NCI-H146 (cell line): ENCODE measurements around the gene TP53TG5.
"Not testable (repeated sequence)": the region's sequence is repeated elsewhere in the genome, so short reads cannot be mapped to it uniquely, and the experiment has no call there.

Source experiments
- DNase-seq: peaks from one replicate; lab custom pipeline; 2025; lab: John Stamatoyannopoulos, UW

Gene TP53TG5

DNA sequence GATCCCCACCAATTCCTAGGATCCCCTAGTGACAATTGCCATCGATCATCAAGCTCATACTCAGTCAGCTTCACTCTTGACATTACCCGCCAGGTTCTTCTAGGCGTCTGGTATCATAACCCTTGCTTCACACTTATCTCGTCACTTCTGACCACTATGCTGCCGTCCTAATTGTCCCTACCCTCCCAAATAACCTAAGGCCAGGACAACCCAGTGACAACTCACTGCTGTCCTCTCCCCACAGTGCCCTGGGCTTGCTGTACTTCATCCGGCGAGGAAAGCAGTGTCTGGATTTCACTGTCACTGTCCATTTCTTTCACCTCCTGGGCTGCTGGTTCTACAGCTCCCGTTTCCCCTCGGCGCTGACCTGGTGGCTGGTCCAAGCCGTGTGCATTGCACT is 11.5 kb downstream of the TP53TG5 start:
- no peak for DNase-seq

DNA sequence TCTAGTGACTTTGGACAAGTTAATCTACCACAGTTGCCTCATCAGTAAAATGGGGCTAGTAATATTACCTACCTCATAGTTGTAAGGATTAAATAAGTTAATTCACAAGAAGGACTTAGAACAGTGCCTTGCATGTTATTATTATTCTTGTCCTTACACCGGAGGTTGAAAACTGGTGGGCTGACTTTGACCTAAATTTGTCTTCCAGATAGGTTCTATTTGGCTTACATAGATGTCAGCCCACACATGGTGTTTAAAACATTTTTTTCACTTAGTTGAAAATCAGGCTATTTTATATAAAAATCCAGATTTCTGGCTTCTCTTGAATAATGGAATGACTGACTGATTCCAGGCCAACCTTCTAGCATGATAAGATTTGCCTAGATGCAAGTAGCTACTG is 11.9 kb downstream of the TP53TG5 start:
- no peak for DNase-seq

DNA sequence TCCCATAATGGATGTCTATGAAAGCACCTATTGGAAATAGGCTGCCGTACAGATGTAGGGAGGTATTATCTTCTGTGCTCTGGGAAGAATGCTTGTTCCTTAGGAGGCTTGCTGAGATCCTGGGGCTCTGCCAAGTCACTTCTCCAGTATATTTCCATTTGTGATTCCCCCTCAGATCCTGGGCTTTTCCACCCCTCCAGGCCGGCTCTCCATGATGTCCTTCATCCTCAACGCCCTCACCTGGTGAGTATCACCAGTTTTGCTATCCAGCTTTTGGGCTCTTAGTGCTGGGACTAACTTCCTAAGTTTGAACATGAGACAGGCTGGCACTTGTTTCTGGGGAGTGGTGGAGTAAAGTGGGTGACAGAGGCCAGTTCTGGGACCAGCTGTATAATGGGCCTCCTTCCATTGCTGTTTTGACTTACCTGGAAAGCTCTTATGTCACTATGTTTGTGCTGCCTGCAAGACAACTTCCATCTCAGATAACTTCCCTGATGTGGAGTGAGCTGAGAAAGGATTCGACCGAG is 12.6 kb downstream of the TP53TG5 start:
- no peak for DNase-seq

DNA sequence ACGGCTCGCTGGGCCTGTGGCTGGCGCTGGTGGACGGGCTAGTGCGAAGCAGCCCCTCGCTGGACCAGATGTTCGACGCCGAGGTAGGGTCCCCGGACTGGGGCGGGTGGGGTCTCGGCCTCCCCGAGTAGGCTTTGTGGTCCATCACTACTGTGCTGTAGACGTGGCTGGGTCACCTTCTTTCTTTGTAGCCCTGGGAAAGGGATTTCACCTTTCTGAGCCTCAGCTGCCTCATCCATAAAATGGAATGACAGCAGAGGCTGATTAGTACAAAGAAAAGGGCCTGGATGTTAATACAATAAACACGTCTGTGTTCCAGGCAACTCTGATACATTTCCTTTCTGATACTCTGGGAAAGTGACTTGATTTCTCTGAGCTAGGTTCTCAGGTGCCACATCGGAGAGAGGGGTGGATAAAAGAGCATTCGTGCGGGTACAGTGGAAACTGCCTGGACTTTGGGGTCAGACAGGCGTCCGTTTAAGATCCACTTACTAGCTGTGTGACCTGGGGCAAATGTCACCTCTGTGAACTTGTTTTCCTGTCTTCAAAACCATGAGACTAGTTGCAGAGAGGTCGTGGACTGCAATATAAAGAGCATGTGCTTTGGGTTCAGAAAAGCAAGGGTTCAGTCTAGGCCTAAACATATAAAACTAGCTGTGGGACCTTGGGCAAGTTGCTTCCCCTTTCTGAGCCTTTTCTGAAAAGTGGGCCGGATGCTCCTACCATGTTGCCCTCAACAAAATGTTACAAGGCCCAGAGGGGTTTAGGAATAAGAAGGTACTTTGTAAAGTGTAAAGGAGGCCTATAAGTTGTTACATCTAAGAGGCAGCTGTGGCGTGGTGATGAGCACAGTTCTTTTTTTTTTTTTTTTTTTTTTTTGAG is 14.3 kb downstream of the TP53TG5 start:
- DNase-seq, result no peak

DNA sequence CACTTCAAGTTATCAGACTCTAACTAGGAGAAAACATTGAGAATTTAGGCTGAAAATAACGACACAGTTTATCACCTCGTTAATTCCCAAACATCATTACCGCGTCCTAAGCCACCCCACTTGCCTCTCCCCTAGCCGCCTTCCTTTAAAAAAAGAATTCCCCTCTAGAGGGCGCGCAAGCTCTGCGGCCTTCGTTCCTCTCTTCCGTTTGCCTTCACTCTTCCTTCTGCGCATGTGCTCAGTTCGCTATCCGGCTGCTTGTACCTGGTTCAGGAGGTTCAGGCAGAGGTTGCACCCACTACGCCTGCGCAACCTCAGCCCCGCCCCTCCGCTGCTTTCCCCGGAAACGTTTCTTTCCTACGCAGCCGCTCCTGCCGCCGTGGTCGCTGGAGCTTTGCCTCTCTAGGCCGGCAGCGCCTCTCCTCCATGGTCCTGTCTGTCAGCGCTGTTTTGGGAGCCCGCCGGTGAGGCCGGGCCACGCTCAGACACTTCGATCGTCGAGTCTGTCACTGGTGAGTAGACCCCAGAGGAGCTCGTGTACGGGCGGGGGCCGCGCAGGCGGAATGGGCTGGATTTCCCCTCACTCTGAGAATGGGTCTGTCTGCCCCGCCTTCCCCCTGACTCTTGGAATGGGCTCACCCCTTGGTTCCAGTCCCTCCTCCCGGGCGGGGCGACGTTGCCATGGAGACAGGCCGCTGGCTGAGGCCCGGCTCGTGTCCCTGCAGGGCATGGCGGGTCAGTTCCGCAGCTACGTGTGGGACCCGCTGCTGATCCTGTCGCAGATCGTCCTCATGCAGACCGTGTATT is 15.1 kb downstream of the TP53TG5 start, which contains the start of gene SYS1:
TSS of gene SYS1 (plus strand) at position 353 of the 807 bp plus-strand sequence. CDS start at position 729, 376 bp downstream.
- peak; percentile 99 for DNase-seq

DNA sequence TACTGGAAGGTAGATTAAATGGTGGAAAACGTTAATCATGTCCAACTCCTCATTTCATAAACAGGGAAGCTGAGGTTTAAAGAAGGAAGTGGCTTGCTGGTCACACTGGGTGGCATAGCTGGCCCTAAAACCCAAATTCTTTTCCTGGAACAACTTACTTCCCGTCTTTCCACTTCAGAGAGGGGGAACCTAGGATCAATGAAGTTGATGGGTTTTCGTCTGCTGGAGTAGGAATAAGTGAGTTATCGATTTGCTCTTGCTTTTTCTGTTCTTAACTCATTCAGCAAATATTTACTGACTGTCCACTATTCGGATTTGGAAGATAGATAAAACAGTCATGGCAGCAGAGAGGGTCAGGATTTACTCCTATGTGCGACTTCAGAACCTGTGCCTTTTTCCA is 16.3 kb downstream of the TP53TG5 start:
- DNase-seq, result no peak

DNA sequence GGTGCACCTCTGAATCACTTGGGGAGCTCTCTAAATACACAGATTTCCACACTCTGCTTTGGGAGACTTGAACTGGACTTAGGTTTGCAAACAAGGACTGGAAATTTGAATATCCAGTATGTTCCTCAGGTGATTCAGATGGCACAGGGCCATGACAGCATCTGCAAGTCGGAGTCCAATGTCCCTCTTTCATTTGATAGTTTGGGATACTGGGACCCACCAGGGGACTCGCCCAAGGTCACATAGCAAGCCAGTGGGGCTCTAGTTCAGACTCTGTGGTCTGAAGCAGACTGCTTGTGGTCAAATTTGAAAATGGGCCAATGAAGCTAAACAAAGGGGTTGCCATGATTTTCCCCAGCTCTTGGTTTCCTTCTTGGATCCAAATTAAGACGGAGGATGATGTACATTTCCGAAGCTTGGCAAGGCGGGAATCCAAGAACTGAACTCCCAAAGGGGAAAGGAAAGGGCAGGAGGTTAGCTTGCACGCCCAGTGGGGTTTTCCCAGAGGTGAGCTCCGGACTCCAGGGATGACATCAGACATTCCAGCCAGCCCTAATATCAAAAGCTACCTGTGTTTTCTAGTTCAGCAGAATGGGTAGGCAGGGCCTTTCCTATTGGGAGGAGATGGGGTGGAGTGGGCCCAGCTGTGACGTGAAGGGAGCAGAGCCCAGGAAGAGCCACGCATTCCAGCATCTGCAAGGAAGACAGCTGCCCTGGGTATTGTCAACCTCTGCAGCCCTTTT is 18.5 kb downstream of the TP53TG5 start:
- no peak for DNase-seq

DNA sequence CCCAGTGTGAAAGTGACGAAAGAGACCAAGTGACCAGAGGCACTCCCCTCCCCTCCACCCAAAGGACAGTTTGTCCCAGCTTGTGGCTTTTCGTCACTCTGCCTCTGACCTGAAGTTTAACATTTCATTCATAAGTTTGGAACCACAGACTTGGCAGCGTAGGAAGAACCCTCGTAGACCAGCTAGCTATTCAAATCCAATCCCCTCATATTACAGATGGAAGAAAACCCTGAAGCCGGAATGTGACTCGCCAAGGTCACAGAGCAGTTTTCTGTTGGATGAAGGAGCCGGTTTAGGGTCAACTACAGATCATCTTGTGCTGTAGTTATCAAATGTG is 19.1 kb downstream of the TP53TG5 start:
- DNase-seq, result no peak

DNA sequence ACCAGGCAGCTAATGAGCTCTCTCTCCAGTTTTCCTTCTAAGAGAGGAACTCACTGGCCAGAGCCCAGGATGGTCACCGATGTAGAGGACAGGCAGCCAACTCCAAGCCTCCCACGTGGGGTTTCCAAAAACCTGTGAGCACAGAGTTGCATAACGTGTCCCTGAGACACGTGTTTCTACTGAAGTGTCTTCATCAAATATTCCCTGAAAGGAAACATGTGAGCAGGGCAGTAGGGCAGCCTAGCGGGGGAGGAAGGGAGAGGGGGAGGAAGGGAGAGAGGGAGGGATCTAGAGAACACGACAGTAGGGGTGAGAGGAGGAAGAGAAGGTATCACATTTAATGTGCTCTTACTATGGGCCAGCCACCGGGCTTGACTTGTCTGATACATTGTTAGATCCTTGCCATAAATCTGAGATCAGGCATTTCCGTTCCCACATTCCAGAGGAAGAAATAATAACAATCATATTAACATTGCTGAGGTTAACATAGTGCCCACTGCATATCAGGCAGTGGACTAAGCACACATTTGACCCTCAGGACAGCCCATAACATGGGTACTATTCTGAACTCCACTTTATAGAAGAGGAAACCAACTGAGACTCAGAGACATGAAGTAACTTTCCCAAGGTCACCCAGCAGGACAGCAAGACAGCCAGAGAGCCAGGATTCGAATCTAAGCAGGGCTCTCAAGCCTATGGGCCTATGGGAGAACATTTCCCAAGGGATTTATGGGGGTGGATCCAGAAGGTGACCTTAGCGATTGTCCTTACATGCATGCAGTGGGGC is 19.6 kb downstream of the TP53TG5 start:
- DNase-seq, result no peak

DNA sequence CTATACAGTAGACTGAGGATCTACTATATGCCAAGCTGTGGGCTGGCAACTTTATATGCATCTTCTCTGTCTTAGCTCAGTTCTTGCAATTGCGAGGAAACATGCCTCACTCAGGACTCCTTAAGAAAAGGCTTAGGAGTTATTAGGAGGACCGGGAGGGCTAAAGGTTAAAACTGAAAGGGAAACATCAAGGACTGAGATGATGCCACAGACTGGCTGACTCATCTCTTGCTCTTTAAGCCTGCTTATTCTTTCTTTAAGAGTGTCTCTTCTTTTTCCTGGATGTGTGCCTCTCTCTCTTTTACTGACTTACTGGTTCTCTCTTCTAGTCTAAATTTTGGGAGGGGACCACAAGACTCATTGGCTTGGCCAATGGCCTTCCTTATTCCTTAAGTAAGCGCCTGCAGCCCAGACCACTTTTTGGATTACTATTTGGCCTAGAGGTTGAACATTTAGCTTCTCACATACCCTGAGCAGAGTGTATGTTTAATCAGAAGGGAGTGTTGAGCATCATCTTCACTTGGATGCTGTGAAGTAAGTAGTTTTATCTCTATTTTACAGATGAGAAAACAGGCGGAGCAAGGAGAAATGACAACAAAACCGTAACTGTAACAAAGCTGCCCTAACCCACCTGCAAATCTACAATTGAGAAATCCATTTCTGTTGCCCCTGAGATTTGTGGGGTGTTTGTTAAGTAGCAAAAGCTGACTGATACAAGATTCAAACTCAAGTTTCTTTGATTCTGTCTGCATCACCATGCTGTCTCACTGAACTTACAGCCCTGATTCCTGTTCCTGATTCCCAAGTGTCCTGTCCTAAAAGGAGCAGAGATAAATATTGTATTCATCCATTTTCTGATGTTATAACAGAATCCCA is 22.7 kb downstream of the TP53TG5 start:
- DNase-seq, result no peak

DNA sequence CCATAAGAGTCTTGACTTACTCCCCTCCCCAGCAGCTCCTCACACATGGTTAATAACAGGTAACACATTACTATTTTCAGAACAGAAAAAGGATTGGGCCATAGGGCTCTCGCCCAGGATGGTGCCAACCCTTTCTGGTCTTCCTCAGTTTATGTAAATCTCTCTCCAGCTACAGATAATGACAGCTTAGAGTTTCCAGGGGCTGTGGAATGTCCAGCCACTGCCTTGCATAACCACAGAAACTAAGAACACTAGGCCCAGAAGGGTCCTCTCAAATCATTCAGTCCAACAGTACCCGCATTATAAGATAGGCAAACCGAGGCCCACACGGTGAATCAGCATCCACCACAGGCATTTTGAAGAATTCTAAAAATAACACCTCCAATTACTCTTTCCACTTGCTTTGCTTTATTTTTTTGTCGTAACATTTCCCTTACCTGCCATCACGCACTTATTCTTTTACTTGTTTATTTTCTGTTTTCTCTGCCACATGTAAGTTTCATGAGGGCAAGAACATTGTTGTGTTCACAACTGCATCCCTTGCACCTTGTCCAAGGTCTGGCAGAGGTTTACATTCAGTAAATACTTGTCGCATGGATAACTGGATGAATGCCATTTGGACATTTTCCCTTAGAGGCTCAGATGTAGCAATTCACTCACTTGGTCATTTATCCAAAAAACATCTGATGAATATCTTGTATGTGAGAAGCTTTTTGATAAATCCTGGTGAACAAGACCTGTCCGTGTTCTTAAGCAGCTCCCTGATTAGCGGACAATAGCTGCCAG is 23.5 kb downstream of the TP53TG5 start:
- DNase-seq, result no peak

DNA sequence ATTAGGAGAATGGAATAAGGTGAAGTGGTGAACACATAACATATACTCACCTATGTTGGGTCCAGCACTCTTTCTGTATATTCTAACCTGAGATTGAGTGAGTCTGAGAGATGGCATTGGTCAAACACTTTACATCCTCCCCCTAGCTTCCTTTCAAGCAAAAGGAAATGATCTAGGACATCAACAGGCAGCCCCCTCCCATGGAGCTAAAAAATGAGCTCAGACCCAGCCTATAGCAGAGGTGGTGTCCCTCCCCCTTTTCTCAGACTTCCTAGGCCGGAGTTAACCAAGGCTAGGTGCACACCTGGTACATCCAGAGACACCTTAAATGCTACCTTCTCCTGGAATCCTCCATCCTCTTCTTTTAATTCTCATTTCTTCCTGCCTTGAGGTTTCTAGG is 24.4 kb downstream of the TP53TG5 start:
- DNase-seq, result no peak

DNA sequence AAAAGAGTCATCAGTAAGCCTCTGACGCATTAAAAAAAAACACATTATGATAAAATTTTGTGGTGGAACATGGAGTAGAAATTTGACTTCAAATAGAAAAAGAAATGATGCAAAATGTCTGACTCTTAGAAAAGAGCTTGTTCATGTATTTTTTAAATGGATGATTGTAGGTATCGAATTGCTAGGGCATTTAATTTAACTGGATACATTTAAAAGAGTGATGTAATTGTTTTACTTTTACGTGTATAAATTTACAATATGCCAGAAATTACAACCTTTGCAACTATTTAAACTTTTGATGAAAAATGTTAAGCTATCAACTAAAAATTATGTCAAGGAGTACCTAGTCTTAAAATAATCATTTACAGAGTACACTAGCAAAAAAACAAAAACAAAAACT is 25.4 kb downstream of the TP53TG5 start:
- DNase-seq, result no peak

DNA sequence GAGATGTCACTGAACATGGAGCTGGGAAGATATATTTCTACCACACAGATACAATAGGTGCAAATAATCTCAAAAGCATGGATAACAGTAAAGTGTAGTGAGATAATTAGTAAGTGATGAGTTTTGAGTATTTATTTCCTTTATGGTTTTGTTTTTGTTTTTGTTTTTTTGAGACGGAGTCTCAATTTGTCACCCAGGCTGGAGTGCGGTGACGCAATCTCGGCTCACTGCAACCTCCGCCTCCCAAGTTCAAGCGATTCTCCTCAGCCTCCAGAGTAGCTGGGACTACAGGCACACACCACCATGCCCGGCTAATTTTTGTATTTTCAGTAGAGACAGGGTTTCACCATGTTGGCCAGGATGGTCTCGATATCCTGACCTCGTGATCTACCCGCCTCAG is 27.3 kb downstream of the TP53TG5 start:
- DNase-seq, result not testable (repeated sequence)

DNA sequence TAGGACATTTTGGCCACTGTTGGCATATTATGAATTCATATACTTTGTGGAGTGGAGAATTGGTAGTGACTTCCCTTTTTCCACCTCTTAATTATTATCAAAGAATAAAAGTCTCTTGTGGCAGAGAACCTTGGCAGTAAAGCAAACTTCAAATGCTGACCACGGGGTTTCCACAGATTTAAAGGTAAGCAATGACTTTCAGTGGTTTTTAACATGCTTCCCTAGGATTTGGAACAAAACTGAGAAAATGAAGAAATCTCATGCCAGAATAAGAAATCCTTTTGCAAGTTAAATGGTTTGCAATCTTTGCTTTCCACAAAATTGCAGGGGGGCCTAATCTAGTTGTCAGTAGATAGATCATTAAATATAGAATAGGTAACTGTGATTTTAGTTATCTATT is 27.9 kb downstream of the TP53TG5 start:
- no peak for DNase-seq

DNA sequence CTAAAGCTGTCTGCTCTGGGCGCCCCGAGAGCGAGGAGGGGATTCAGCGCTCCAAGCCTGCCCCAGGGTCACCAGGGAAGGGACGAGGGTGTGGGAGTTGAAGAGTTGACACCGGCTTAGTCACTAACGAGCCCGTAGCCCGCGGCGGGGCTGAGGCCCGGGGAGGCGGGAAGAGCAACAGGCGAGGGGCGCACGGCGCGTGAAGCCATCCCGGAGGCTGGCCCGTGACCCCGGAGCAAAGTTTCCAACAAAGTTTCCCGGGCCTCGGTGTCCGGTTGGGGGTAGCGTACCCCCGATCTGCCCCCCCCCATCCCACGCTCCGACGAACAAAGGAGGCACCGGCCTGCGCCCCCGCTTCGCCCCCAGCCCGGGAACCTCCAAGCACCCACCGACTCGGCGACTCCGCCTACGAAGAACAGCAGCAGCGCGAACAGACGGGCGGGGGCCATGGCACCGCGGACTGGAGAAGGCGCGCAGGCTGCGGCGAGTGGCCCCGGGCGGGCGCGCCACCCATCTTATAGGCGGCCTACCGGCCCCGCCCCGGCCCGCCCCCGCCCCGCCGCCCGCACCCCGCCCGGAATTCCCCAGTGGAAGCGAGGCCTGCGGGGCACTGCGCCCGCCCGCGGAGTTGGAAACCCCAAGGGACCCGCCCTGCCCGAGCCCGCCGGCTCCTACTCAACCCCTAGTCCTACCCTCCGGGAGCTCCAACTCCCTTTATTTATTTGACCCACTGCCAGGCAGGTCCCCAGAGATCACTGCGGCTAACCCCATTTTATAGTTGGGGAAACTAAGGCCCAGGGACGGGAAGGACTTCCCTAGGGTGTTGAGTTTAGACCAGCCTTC is 30.0 kb downstream of the TP53TG5 start, which contains the start of gene SDC4:
TSS of gene SDC4 (minus strand) at position 489 of the 843 bp plus-strand sequence. CDS start at position 449, 40 bp downstream.
- peak; percentile 74 for DNase-seq

DNA sequence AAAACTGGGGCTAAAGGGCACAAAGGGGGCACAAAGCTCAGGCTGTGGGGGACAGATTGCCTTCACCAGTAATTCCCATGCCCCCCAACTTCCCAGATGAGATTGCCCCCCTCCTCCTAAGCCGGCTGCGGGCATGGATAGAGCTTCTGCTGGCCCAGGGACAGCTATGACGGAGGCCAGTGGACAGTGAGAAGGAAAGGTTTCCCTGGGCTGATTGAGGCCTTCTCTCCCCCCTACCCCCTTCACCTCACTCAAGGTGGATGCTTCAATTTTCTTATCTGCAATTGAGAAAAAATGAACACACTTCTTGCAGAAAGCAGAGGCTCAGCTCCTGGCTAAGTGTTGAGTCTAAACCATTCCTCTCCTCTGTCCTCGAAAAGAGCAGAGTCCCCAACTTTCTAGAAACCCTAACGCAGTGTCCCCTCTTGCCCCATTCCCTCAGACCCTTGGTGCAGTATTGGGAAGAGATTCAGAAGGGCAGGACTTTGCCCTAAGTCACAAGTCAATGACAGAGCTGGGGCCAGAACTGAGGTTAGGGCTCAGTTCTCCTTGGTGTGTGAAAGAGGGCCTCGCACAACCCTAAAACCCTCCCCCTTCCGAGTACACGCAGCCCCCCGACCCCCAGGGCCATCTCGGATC is 30.7 kb downstream of the TP53TG5 start:
- no peak for DNase-seq

DNA sequence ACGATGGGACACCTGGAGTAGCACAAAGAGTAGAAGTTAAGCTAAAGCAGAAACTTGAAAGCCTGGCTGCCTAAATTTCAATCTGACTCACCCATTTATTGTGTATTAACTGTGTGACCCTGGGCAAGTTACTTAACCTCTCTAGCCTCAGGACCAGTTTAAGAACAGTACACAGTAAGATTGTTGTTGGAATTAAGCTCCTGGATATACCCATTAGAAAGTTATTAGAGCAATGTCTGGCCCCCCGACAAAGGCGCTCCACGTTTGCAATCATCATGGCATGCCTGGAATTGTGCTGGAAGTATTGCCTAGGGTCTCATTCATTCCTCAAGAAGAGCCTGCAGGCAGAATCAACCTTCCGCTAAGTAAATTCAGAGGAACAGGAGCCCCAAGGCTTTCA is 31.3 kb downstream of the TP53TG5 start:
- DNase-seq, result no peak
